HG02840 (cell line): ENCODE data around the gene TMEM106B.

ENCODE experiments used
- ATAC-seq: cut with Tn5 transposase; IDR thresholded peaks from one replicate; pipeline ENCODE4 v1.9.1; 2021; ENCODE audit warnings: mild to moderate bottlenecking, moderate library complexity, moderate number of reproducible peaks; ENCODE audit not compliant: unreplicated experiment, low FRiP score

TMEM106B gene

DNA sequence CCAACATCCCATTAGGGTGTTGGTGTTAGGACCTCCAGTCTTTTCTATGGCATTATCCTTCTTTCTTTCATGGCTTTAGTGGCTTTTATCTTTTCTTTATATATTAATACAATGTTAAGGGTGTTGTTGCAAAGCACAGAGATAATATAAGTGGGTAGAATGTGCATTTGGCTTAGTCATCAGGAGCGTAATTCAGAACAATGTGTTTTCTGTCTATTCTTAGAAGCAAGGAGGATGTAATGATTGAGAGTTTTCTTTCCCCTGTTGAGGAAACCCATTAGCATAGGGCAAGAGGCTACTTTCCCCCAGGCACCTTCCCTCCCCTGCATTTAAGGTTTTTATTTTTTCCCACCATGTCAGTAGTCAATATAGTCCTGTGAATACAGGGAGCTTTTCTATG, 79.7 kb downstream of the TMEM106B start:
- no peak for ATAC-seq

- no peak for ATAC-seq
These were observed 80.8 kb downstream of the TMEM106B start for GRCh38 chr7:12291870-12292269.
